Chondrocyte (in vitro differentiated cells): ENCODE results near the gene PTPRC. TPM values are rescaled to one million over a fixed set of nuclear protein-coding genes. Genes with fewer than 3 reads are reported as not detected.

Source experiments
- DNase-seq: peaks from one replicate; pipeline ENCODE4 v3.0.0; 2021; ENCODE audit warnings: mixed read lengths, low spot score
- H3K27ac Mint-ChIP-seq: one replicate; pipeline ENCODE4 v1.8.0; 2021; ENCODE audit warnings: mild to moderate bottlenecking, moderate library complexity, mixed read lengths; ENCODE audit not compliant: unreplicated experiment
- H3K27me3 Mint-ChIP-seq: 2 replicates; pipeline ENCODE4 v1.8.0; 2021; ENCODE audit warnings: low read depth, mixed read lengths
- H3K36me3 Mint-ChIP-seq: 2 replicates; pipeline ENCODE4 v1.8.0; 2021; ENCODE audit warnings: low read depth, mixed read lengths
- H3K4me1 Mint-ChIP-seq: 2 replicates; pipeline ENCODE4 v1.8.0; 2021; ENCODE audit warnings: low read depth, mild to moderate bottlenecking, mixed read lengths
- H3K4me3 Mint-ChIP-seq: one replicate; pipeline ENCODE4 v1.8.0; 2021; ENCODE audit warnings: mild to moderate bottlenecking, moderate library complexity, mixed read lengths; ENCODE audit not compliant: unreplicated experiment
- H3K9me3 Mint-ChIP-seq: 2 replicates; pipeline ENCODE4 v1.8.0; 2021; ENCODE audit warnings: low read depth, mixed read lengths
- CTCF ChIP-seq: fragments of 200-600 bp; sonication (generic); IDR thresholded peaks from 2 replicates; pipeline ENCODE4 v1.5.0; 2021; ENCODE audit warnings: antibody characterized with exemption, mild to moderate bottlenecking, moderate library complexity
- total RNA-seq: library from RNA; stranded (reverse); gene quantifications from 3 replicates; pipeline ENCODE4 v1.2.1, GENCODE V29; 2021

Gene PTPRC
- total RNA-seq, 1 donor from 2014 or later, result not detected

GRCh38 chr1:198717510-198717909 is 78.7 kb downstream of the PTPRC start:
- DNase-seq, result no peak
- Mint-ChIP-seq H3K36me3 (no peaks in the 10 kb centered on the region), H3K4me1 (no peaks in the 10 kb centered on the region), H3K27ac (no peak overlapping the region), H3K4me3 (no peak overlapping the region), H3K9me3 (no peaks in the 10 kb centered on the region), H3K27me3 (no peaks in the 10 kb centered on the region)
- no peak for TF ChIP-seq CTCF

GRCh38 chr1:198723127-198723526 is 84.3 kb downstream of the PTPRC start:
- Mint-ChIP-seq H3K36me3 (no peaks in the 10 kb centered on the region), H3K4me1 (peaks cover 8% of the 10 kb centered on the region), H3K4me3 (no peak overlapping the region), H3K9me3 (no peaks in the 10 kb centered on the region), H3K27me3 (no peaks in the 10 kb centered on the region), H3K27ac (no peak overlapping the region)
- DNase-seq, result no peak
- TF ChIP-seq CTCF, result no peak

GRCh38 chr1:198725090-198725489 is 86.2 kb downstream of the PTPRC start:
- no peak for DNase-seq
- Mint-ChIP-seq H3K9me3 (no peaks in the 10 kb centered on the region), H3K36me3 (no peaks in the 10 kb centered on the region)

GRCh38 chr1:198726455-198726854 is 87.6 kb downstream of the PTPRC start:
- Mint-ChIP-seq H3K27ac (no peak overlapping the region), H3K27me3 (no peaks in the 10 kb centered on the region), H3K4me1 (peaks cover 8% of the 10 kb centered on the region), H3K9me3 (no peaks in the 10 kb centered on the region), H3K4me3 (no peak overlapping the region), H3K36me3 (no peaks in the 10 kb centered on the region)
- no peak for TF ChIP-seq CTCF
- no peak for DNase-seq

More at GRCh38 chr1:198725090-198725489, 86.2 kb downstream of the PTPRC start:
- no peaks in the 10 kb centered on the region for H3K27me3 Mint-ChIP-seq
- H3K27ac Mint-ChIP-seq, result no peak overlapping the region
- no peak overlapping the region for H3K4me3 Mint-ChIP-seq
- no peak for TF ChIP-seq CTCF
- peaks cover 8% of the 10 kb centered on the region for H3K4me1 Mint-ChIP-seq

GRCh38 chr1:198729195-198729863 is 90.5 kb downstream of the PTPRC start:
- no peak for TF ChIP-seq CTCF
- no peaks in the 10 kb centered on the region for H3K36me3 Mint-ChIP-seq
- no peaks in the 10 kb centered on the region for H3K27me3 Mint-ChIP-seq
- H3K4me1 Mint-ChIP-seq, result peaks cover 10% of the 10 kb centered on the region
- no peak overlapping the region for H3K27ac Mint-ChIP-seq
- no peaks in the 10 kb centered on the region for H3K9me3 Mint-ChIP-seq
- H3K4me3 Mint-ChIP-seq, result no peak overlapping the region
- no peak for DNase-seq
